ENCODE measurements around the gene HOXB9. TPM values are rescaled to one million over a fixed set of nuclear protein-coding genes. Genes with fewer than 3 reads are reported as not detected.

The HOXB9 gene
- total RNA-seq, 1 donor from 2014 or later: 0.11 TPM

DNA sequence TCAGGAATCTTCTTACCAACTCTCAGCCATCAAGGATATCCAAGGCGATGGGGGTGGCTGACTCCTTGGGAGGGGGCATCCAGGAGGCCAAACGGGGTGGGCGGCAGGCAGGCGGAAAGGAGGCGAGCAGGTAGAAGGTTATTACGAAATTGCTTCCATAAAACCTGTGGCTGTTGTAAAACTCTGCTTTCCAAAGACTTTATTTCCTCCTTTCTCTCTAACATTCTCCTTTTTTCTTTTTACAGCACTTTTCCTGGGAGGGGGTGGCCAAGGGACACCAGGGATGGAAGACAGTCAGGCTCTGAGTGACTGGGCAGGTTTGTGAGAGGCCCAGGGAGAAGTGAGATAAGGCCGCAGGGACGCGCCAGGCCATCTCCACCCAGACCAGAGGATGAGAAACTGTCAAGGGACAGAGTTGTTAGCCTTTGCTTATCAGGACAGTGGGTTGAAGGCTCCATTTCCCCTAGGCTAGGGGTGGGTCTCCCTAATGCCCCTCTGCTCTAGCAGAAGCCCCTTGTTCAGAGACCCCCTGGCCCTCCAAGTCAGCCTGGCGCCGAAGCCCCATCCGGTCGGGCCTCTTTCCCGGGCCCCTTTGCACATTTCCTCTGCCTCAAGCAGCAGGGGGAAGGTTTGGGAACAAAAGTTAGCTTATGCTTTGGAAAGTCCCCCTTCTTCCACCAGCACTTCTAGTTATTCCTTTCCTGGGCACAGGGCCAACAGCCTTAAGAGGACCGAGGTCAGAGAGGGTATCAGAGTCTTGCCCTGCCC lies 5.0 kb upstream of the HOXB9 start:
- TF ChIP-seq EZH2 (IDR thresholded peaks at IDR 0.05; ENCODE audit: insufficient read depth, low read length) (no peak), CTCF (IDR thresholded peaks at IDR 0.05; ENCODE audit: insufficient read depth, low read depth, low read length) (no peak)
- Histone ChIP-seq H2AFZ (ENCODE audit: low read depth, low read length) (no peak overlapping the region), H3K79me2 (ENCODE audit: insufficient read depth, low read length) (no peaks in the 10 kb centered on the region), H3K4me3 (ENCODE audit: insufficient read depth, low read depth, low read length) (no peak overlapping the region), H3K9me3 (ENCODE audit: insufficient read depth, low read depth, low read length) (peaks cover 12% of the 10 kb centered on the region), H3K36me3 (ENCODE audit: insufficient read depth, low read length) (no peaks in the 10 kb centered on the region), H3K4me1 (ENCODE audit: insufficient read depth, low read length) (peaks cover 5% of the 10 kb centered on the region), H3K4me2 (ENCODE audit: low read length) (no peak overlapping the region), H4K20me1 (ENCODE audit: insufficient read depth, low read length) (peaks cover 5% of the 10 kb centered on the region), H3K27me3 (ENCODE audit: insufficient read depth, low read length) (peaks cover 97% of the 10 kb centered on the region), H3K9ac (ENCODE audit: low read length) (no peak overlapping the region), H3K27ac (ENCODE audit: low read depth, low read length) (no peak overlapping the region)
- FAIRE-seq (no peak), DNase-seq (ENCODE audit: low read depth) (no peak)
- H3K36me3 Mint-ChIP-seq (ENCODE audit: low read depth, unreplicated experiment): peaks cover 10% of the 10 kb centered on the region
- peaks cover 21% of the 10 kb centered on the region for H3K9me3 Mint-ChIP-seq (ENCODE audit: unreplicated experiment)
- no peak overlapping the region for H3K4me3 Mint-ChIP-seq (ENCODE audit: unreplicated experiment)
- peaks cover 92% of the 10 kb centered on the region for H3K27me3 Mint-ChIP-seq (ENCODE audit: low read depth, unreplicated experiment)
- H3K27ac Mint-ChIP-seq (ENCODE audit: unreplicated experiment): no peak overlapping the region
- H3K4me1 Mint-ChIP-seq (ENCODE audit: low read depth, unreplicated experiment): no peaks in the 10 kb centered on the region

DNA sequence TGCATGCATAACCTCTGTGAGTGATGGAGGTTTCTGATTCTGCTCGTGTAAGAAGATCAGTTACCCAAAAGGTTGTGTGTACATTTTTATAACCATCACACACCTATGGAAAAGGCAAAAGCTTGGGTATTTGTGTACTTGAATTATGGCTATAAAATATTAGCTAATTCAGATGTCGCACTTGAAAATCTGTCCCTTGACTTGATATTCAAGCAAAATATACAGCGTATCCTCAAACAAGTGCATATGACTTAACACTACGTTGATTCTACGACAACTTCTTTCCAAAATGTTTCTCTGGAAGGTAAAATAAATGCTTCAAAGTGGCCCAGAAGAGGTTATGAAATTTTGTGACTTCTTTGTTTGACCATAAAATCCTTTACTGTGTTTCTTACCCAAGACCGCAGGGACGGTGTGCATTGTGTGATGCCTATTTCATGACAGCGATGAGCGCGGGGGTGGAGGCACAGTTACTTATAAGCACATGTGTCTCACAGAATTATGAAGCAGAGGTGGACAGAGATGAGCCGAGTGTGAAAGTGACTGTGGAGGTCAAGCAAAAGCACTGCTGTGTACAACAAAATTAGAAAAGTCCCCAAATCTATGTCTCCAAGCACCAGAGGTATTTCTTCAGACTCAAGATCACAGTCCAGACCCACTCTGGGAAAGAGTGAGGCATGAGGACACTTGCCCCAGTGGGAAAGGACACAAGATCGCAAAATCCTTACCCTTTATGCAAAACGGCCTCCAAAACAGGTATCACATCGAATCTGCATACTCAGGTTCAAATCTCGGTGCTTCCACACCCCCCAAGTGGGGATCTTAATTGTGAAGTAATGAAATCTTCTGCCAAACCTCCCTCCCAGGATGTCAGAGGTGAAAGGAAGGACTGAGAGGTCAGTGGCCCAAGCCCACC lies 4.1 kb upstream of the HOXB9 start:
- no peak overlapping the region for H3K4me3 Mint-ChIP-seq (ENCODE audit: unreplicated experiment)
- Histone ChIP-seq H3K4me1 (ENCODE audit: insufficient read depth, low read length) (peaks cover 13% of the 10 kb centered on the region), H3K36me3 (ENCODE audit: insufficient read depth, low read length) (no peaks in the 10 kb centered on the region), H3K4me3 (ENCODE audit: insufficient read depth, low read depth, low read length) (no peak overlapping the region), H3K9ac (ENCODE audit: low read length) (no peak overlapping the region), H3K27me3 (ENCODE audit: insufficient read depth, low read length) (peaks cover 97% of the 10 kb centered on the region), H3K79me2 (ENCODE audit: insufficient read depth, low read length) (no peaks in the 10 kb centered on the region), H2AFZ (ENCODE audit: low read depth, low read length) (no peak overlapping the region), H3K9me3 (ENCODE audit: insufficient read depth, low read depth, low read length) (peaks cover 12% of the 10 kb centered on the region), H3K4me2 (ENCODE audit: low read length) (no peak overlapping the region), H4K20me1 (ENCODE audit: insufficient read depth, low read length) (no peaks in the 10 kb centered on the region), H3K27ac (ENCODE audit: low read depth, low read length) (no peak overlapping the region)
- H3K36me3 Mint-ChIP-seq (ENCODE audit: low read depth, unreplicated experiment): peaks cover 10% of the 10 kb centered on the region
- DNase-seq (ENCODE audit: low read depth): no peak
- no peak for FAIRE-seq
- H3K27me3 Mint-ChIP-seq (ENCODE audit: low read depth, unreplicated experiment): peaks cover 88% of the 10 kb centered on the region
- TF ChIP-seq CTCF (IDR thresholded peaks at IDR 0.05; ENCODE audit: insufficient read depth, low read depth, low read length): no peak
- peak; percentile 33 for TF ChIP-seq EZH2 (IDR thresholded peaks at IDR 0.05; ENCODE audit: insufficient read depth, low read length)
- H3K9me3 Mint-ChIP-seq (ENCODE audit: unreplicated experiment): peaks cover 21% of the 10 kb centered on the region
- H3K4me1 Mint-ChIP-seq (ENCODE audit: low read depth, unreplicated experiment): no peaks in the 10 kb centered on the region
- no peak overlapping the region for H3K27ac Mint-ChIP-seq (ENCODE audit: unreplicated experiment)

All from astrocyte (in vitro differentiated cells and primary cell).